DND-41 (cell line): ENCODE data around the gene NDUFB2.

Source experiments
- ATAC-seq: fragments of 200-7000 bp; cut with Tn5 transposase; 3 replicates; pipeline ENCODE4 v1.9.1; 2021; ENCODE audit warnings: low read depth; ENCODE audit not compliant: insufficient read depth
- DNase-seq: peaks from one replicate; pipeline ENCODE4 v3.0.0-alpha.2; 2020
- H2AFZ ChIP-seq: 2 replicates; pipeline ENCODE4 v1.6.0; 2012; ENCODE audit warnings: low read depth, low read length
- H3K27ac ChIP-seq: 2 replicates; pipeline ENCODE4 v1.5.1; 2012; ENCODE audit warnings: low read length, inconsistent platforms
- H3K27me3 ChIP-seq: fragments of 200-600 bp; sonication (generic); 2 replicates; pipeline ENCODE4 v1.6.0; 2012; ENCODE audit warnings: low read length, mild to moderate bottlenecking, inconsistent platforms; ENCODE audit not compliant: insufficient read depth, poor library complexity
- H3K36me3 ChIP-seq: 2 replicates; pipeline ENCODE4 v1.5.1; 2012; ENCODE audit warnings: low read length, inconsistent platforms; ENCODE audit not compliant: insufficient read depth
- H3K4me1 ChIP-seq: 2 replicates; pipeline ENCODE4 v1.5.1; 2012; ENCODE audit warnings: mild to moderate bottlenecking, low read length; ENCODE audit not compliant: insufficient read depth
- H3K4me2 ChIP-seq: 2 replicates; pipeline ENCODE4 v1.6.0; 2012; ENCODE audit warnings: mild to moderate bottlenecking, moderate library complexity, low read length, inconsistent platforms; ENCODE audit not compliant: insufficient read depth
- H3K4me3 ChIP-seq, 2 experiments: fragments of 200-600 bp in 1 of 2; shearing (Covaris generic) in 1 of 2; 2 replicates each; pipeline ENCODE4 v1.5.1; 2012 to 2016; ENCODE audit warnings: inconsistent platforms in 2 of 2, low read length in 2 of 2, mild to moderate bottlenecking in 2 of 2, low read depth in 1 of 2, moderate library complexity in 1 of 2
- H3K79me2 ChIP-seq: 2 replicates; pipeline ENCODE4 v1.6.0; 2012; ENCODE audit warnings: low read length, inconsistent platforms; ENCODE audit not compliant: insufficient read depth
- H3K9ac ChIP-seq: 2 replicates; pipeline ENCODE4 v1.6.0; 2012; ENCODE audit warnings: low read depth, mild to moderate bottlenecking, inconsistent platforms, low read length, moderate library complexity
- H3K9me3 ChIP-seq: 2 replicates; pipeline ENCODE4 v1.5.1; 2012; ENCODE audit warnings: low read length, moderate library complexity, mild to moderate bottlenecking, inconsistent platforms; ENCODE audit not compliant: insufficient read depth, severe bottlenecking
- H4K20me1 ChIP-seq: 2 replicates; pipeline ENCODE4 v1.6.0; 2012; ENCODE audit warnings: low read length; ENCODE audit not compliant: insufficient read depth
- EZH2 ChIP-seq: IDR thresholded peaks from 3 replicates; pipeline ENCODE4 v1.6.1; 2012; ENCODE audit warnings: borderline replicate concordance, low read depth, mild to moderate bottlenecking, moderate library complexity, low read length, inconsistent platforms; ENCODE audit not compliant: severe bottlenecking
- TF ChIP-seq, protein P1 (sequence below): IDR thresholded peaks from 2 replicates; pipeline ENCODE4 v1.5.1; 2012; ENCODE audit warnings: borderline replicate concordance, low read length, moderate library complexity, mild to moderate bottlenecking; ENCODE audit not compliant: poor library complexity, severe bottlenecking; ENCODE audit errors: extremely low read depth

The NDUFB2 gene

DNA sequence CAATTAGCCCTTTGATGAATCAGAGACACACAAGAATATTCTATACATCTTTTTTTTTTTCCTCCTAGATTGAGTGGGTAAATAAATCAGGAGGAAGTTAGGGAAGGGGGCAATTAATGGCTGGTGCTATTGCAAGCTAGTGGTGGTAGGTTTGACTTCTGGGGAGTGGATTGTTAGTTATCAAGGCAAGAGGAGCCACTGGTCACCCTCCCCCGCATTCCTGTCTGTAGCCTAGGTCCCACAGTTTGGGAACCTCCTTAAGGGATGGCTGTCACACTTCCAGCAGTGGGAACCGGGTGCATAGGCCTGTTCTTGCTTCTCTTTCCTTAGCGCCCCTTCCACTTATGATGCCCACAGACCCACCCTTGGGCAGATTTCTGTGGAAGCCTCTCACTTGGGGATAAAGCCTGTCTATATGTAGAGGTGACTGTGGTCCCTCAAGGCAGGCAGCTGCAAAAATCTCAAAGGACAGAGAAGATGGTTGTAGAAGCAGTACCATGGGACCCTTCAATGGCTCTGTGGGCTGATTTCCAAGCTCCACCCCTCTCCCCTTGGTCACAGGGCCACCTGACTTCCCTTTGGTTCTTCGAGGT, 26.1 kb upstream of the NDUFB2 start:
- ATAC-seq: no peak
- H3K36me3 ChIP-seq: peaks cover 3% of the 10 kb centered on the region; the same call in 1 of the 2 replicates
- DNase-seq: no peak
- H2AFZ ChIP-seq: no peak overlapping the region
- H3K27me3 ChIP-seq: no peaks in the 10 kb centered on the region
- no peaks in the 10 kb centered on the region for H4K20me1 ChIP-seq
- H3K79me2 ChIP-seq: peaks cover 16% of the 10 kb centered on the region
- H3K4me2 ChIP-seq: no peak overlapping the region
- no peak overlapping the region for H3K27ac ChIP-seq
- H3K9me3 ChIP-seq: no peaks in the 10 kb centered on the region
- no peak overlapping the region for H3K9ac ChIP-seq
- no peak overlapping the region for H3K4me3 ChIP-seq
- H3K4me1 ChIP-seq: peaks cover 31% of the 10 kb centered on the region
- TF ChIP-seq, protein P1, sequence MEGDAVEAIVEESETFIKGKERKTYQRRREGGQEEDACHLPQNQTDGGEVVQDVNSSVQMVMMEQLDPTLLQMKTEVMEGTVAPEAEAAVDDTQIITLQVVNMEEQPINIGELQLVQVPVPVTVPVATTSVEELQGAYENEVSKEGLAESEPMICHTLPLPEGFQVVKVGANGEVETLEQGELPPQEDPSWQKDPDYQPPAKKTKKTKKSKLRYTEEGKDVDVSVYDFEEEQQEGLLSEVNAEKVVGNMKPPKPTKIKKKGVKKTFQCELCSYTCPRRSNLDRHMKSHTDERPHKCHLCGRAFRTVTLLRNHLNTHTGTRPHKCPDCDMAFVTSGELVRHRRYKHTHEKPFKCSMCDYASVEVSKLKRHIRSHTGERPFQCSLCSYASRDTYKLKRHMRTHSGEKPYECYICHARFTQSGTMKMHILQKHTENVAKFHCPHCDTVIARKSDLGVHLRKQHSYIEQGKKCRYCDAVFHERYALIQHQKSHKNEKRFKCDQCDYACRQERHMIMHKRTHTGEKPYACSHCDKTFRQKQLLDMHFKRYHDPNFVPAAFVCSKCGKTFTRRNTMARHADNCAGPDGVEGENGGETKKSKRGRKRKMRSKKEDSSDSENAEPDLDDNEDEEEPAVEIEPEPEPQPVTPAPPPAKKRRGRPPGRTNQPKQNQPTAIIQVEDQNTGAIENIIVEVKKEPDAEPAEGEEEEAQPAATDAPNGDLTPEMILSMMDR: no peak
- TF ChIP-seq EZH2: no peak

DNA sequence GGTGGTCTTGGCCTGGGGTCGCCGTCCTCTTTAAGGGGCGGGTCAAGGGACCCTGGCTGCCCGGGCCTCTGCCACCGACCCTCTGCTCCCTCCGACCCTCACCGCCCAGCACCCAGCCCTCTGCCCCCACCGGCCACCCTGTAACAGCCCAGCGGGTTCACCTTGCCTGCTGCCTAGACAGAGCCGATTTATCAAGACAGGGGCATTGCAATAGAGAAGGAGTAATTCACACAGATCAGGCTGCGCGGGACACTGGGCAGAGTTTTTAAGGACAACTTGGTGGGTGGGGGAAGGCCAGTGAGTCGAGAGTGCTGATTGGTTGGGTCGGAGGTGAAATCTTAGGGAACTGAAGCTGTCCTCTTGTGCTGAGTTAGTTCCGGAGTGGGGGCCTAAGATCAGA, 24.5 kb upstream of the NDUFB2 start:
- Histone ChIP-seq H2AFZ (peak overlapping the region; percentile 80), H3K27me3 (no peaks in the 10 kb centered on the region), H3K4me3 (peak overlapping the region in 1 of 2 experiments; percentile 75; a peak in 2 of 4 replicates), H3K36me3 (peaks cover 13% of the 10 kb centered on the region), H3K4me1 (peaks cover 45% of the 10 kb centered on the region), H3K9me3 (no peaks in the 10 kb centered on the region), H3K79me2 (peaks cover 17% of the 10 kb centered on the region), H3K9ac (peak overlapping the region; percentile 72; the same call in 1 of the 2 replicates), H4K20me1 (no peaks in the 10 kb centered on the region), H3K4me2 (peak overlapping the region; percentile 88), H3K27ac (no peak overlapping the region)
- DNase-seq: no peak
- no peak for ATAC-seq
- TF ChIP-seq, protein P1: no peak
- TF ChIP-seq EZH2: no peak

DNA sequence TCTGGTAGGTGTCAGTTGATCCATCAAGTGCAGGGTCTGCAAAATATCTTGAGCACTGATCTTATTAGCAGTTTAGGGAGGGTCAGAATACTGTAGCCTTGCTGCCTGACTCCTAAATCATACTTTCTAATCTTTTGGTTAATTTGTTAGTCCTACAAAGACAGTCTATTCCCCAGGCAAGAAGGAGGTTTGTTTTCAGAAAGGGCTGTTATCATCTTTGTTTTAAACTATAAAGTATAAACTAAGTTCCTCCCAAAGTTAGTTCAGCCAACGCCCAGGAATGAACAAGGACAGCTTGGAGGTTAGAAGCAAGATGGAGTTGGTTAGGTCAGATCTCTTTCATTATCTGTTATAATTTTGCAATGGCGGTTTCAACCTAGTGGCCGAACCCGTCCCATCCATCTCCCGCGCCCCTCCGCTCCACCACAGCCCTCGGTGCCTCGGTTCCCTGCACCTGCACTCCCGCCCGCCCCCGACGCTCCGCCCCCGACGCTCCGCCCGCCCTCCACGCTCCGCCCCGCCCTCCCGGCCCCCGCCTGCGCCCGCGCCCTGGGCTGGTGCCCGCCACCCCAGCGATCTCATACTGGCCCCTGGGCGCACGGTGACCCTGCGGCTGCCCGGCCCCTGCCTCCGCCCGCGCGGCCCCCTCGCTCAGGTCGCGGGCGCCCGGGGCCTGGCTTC, 24.0 kb upstream of the NDUFB2 start, which contains the start of gene ADCK2:
Gene ADCK2, plus strand, starts transcription at position 564 of the 681 bp plus-strand sequence. CDS start 386 bp downstream, outside the sequence.
- peak within 1 kb of the TSS; percentile 72 for H3K9ac ChIP-seq
- no peaks in the 10 kb centered on the region for H3K9me3 ChIP-seq
- H3K27me3 ChIP-seq: no peaks in the 10 kb centered on the region
- peak within 1 kb of the TSS; percentile 88 for H3K4me2 ChIP-seq
- H2AFZ ChIP-seq: peak within 1 kb of the TSS; percentile 80
- H3K4me3 ChIP-seq: peak within 1 kb of the TSS; percentile 21 to 75; a peak in 3 of 4 replicates
- peak; percentile 75 for DNase-seq
- ATAC-seq: peak; percentile 80
- H3K36me3 ChIP-seq: peaks cover 15% of the 10 kb centered on the region
- H3K4me1 ChIP-seq: peaks cover 46% of the 10 kb centered on the region
- no peaks in the 10 kb centered on the region for H4K20me1 ChIP-seq
- TF ChIP-seq EZH2: no peak
- TF ChIP-seq, protein P1: no peak
- H3K27ac ChIP-seq: peak within 1 kb of the TSS; percentile 64
- peaks cover 17% of the 10 kb centered on the region for H3K79me2 ChIP-seq
